B cell (primary cell): ENCODE data around the gene SAA2. TPM values are rescaled to one million over a fixed set of nuclear protein-coding genes. Genes with fewer than 3 reads are reported as not detected.

Source experiments
- ATAC-seq: fragments of 200-7000 bp; cut with Tn5 transposase; one replicate; pipeline ENCODE4 v1.10.0; 2021; ENCODE audit warnings: low read depth, mild to moderate bottlenecking, moderate number of reproducible peaks, moderate library complexity
- CTCF ChIA-PET: fragments of 350-600 bp; sonication (Branson Sonifier 250); formaldehyde crosslinking; loops from one replicate; lab custom pipeline; 2021; ENCODE audit warnings: antibody characterized with exemption, inconsistent platforms; lab: Charles Lee
- POLR2A ChIA-PET: fragments of 350-600 bp; sonication (Branson Sonifier 250); formaldehyde crosslinking; loops from one replicate; lab custom pipeline; 2021; ENCODE audit warnings: antibody characterized with exemption; lab: Charles Lee
- DNase-seq: peaks from one replicate; pipeline ENCODE4 v3.0.0; 2013
- H2AFZ ChIP-seq: 2 replicates; pipeline ENCODE4 v1.6.1; 2012; ENCODE audit warnings: mild to moderate bottlenecking, low read depth, low read length; ENCODE audit not compliant: insufficient read depth, poor library complexity, severe bottlenecking
- H3K27ac ChIP-seq, 2 donors: 1 replicate in 1 of 2; 2 replicates in 1 of 2; pipeline ENCODE4 v1.5.1; 2012 to 2013; ENCODE audit warnings: low read length in 2 of 2, mild to moderate bottlenecking in 2 of 2, moderate library complexity in 1 of 2
- H3K27me3 ChIP-seq, 4 experiments: fragments of 200-600 bp in 1 of 4; sonication (generic) in 1 of 4; replicated peaks in 1 of 4; 1 replicate in 2 of 4; 2 replicates in 2 of 4; pipeline versions ENCODE4 v1.6.1 to v1.7.0; 2013 to 2016; ENCODE audit warnings: low read length in 3 of 4, mild to moderate bottlenecking in 2 of 4, mixed read lengths in 1 of 4, moderate library complexity in 1 of 4; ENCODE audit not compliant: insufficient read depth in 4 of 4, control insufficient read depth in 3 of 4; ENCODE audit errors: control extremely low read depth in 1 of 4
- H3K36me3 ChIP-seq, 2 experiments: replicated peaks in 1 of 2; 1 replicate in 1 of 2; 2 replicates in 1 of 2; pipeline versions ENCODE4 v1.6.1 to v1.7.1; 2013; ENCODE audit warnings: low read length in 1 of 2; ENCODE audit not compliant: insufficient read depth in 2 of 2, control insufficient read depth in 1 of 2; ENCODE audit errors: control extremely low read depth in 1 of 2, extremely low read depth in 1 of 2
- H3K4me1 ChIP-seq, 2 donors: fragments of 200-600 bp in 1 of 2; sonication (generic) in 1 of 2; 1 replicate in 1 of 2; 2 replicates in 1 of 2; pipeline versions ENCODE4 v1.5.1 to v1.6.1; 2013 to 2017; ENCODE audit warnings: low read length in 2 of 2; ENCODE audit not compliant: control insufficient read depth in 2 of 2, insufficient read depth in 2 of 2
- H3K4me2 ChIP-seq: replicated peaks from 2 replicates; pipeline ENCODE3; 2012; ENCODE audit warnings: mild to moderate bottlenecking, low read depth, low read length; ENCODE audit not compliant: poor library complexity, severe bottlenecking
- H3K4me3 ChIP-seq, 5 experiments: fragments of 200-600 bp in 1 of 5; sonication (generic) in 1 of 5; 1 replicate in 3 of 5; 2 replicates in 2 of 5; pipeline versions ENCODE4 v1.5.1 to v1.7.0; 2011 to 2016; ENCODE audit warnings: low read length in 4 of 5, mild to moderate bottlenecking in 4 of 5, low read depth in 2 of 5, control low read depth in 1 of 5, moderate library complexity in 1 of 5; ENCODE audit not compliant: insufficient read depth in 1 of 5; ENCODE audit errors: control extremely low read depth in 1 of 5, extremely low read depth in 1 of 5
- H3K79me2 ChIP-seq: fragments of 200-600 bp; sonication (generic); one replicate; pipeline ENCODE4 v1.6.0; 2016; ENCODE audit warnings: low read length; ENCODE audit not compliant: control insufficient read depth, insufficient read depth
- H3K9ac ChIP-seq: fragments of 200-600 bp; sonication (generic); 2 replicates; pipeline ENCODE4 v1.6.1; 2017; ENCODE audit warnings: mild to moderate bottlenecking, low read length, moderate library complexity
- H3K9me3 ChIP-seq, 3 donors: one replicate each; pipeline versions ENCODE4 v1.6.1 to v1.7.1; 2013; ENCODE audit warnings: low read length in 2 of 3; ENCODE audit not compliant: control insufficient read depth in 2 of 3, insufficient read depth in 1 of 3; ENCODE audit errors: control extremely low read depth in 1 of 3
- H4K20me1 ChIP-seq: 2 replicates; pipeline ENCODE4 v1.6.0; 2012; ENCODE audit warnings: mild to moderate bottlenecking, low read length; ENCODE audit not compliant: insufficient read depth, control insufficient read depth, poor library complexity, severe bottlenecking
- H3K27ac Mint-ChIP-seq: one replicate; pipeline ENCODE4 v1.8.0; 2021; ENCODE audit warnings: mixed read lengths
- H3K27me3 Mint-ChIP-seq: one replicate; pipeline ENCODE4 v1.8.0; 2021; ENCODE audit warnings: mixed read lengths
- H3K4me1 Mint-ChIP-seq: one replicate; pipeline ENCODE4 v1.8.0; 2021; ENCODE audit warnings: mixed read lengths
- H3K4me3 Mint-ChIP-seq: one replicate; pipeline ENCODE4 v1.8.0; 2021; ENCODE audit warnings: mixed read lengths
- H3K9me3 Mint-ChIP-seq: one replicate; pipeline ENCODE4 v1.8.0; 2022; ENCODE audit warnings: mixed read lengths; ENCODE audit not compliant: insufficient read depth
- CTCF ChIP-seq: fragments of 200-600 bp; IDR thresholded peaks from one replicate; pipeline ENCODE4 v1.8.0; 2022; ENCODE audit warnings: antibody characterized with exemption, mild to moderate bottlenecking
- EZH2 ChIP-seq: IDR thresholded peaks from 2 replicates; pipeline ENCODE4 v1.6.1; 2012; ENCODE audit warnings: borderline replicate concordance, low read depth, mild to moderate bottlenecking, moderate library complexity, low read length; ENCODE audit not compliant: insufficient read depth, poor library complexity, severe bottlenecking
- WGBS: methylation state at CpG from one replicate; pipeline ENCODE4 v1.1.5; 2013; ENCODE audit warnings: missing lambda C conversion rate; ENCODE audit not compliant: insufficient coverage; 5-methylcytosine and 5-hydroxymethylcytosine counted together
- intact Hi-C: fragments of 100-400 bp; cut with micrococcal nuclease; formaldehyde crosslinking; loops from one replicate; pipeline ENCODE4 v1.10.0; 2022
- polyA plus RNA-seq: library from polyadenylated mRNA; depleted of rRNA; stranded (reverse); fragments of >200 nt; gene quantifications from 2 replicates; pipeline ENCODE4 v1.2.3, GENCODE V29; 2012
- total RNA-seq, 2 donors: library from RNA; stranded (reverse); fragments of 120-200 nt in 1 of 2; gene quantifications; 1 replicate in 1 of 2; 2 replicates in 1 of 2; pipeline versions ENCODE4 v1.2.3 to v1.2.4, GENCODE V29; 2013 to 2022

SAA2 gene
- total and polyA plus RNA-seq, 2 donors (not counting 1 experiment from before 2014, with no cell fraction given): not detected

DNA sequence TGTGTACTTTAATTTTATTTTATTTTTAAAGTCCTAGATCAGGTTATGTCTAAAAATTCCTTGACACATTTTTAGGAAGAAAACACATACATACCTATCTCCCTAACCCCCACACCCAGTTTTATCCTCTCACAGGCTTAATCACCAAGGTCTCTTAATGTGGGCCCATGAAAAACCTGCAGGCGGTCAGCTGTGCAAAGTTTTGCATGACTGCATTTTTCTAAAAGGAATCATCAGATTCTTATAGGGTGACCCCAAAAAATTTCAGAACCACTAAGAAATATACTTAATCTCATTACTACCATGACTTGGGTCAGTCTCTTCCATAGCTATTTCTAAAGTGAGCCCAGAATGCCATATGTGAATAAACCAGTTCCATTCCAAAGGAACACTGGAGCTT lies 37.4 kb upstream of the SAA2 start:
- Histone ChIP-seq H3K4me2 (no peak overlapping the region), H3K27me3 (no peaks in the 10 kb centered on the region), H2AFZ (no peak overlapping the region), H3K36me3 (peaks cover 1 to 73% of the 10 kb centered on the region in 2 experiments), H3K27ac (no peak overlapping the region), H3K9ac (no peak overlapping the region), H4K20me1 (no peaks in the 10 kb centered on the region), H3K9me3 (no peaks in the 10 kb centered on the region), H3K4me1 (peaks cover 25 to 26% of the 10 kb centered on the region in 2 donors), H3K79me2 (peaks cover 4% of the 10 kb centered on the region), H3K4me3 (no peak overlapping the region)
- Mint-ChIP-seq H3K27ac (no peak overlapping the region), H3K4me1 (peaks cover 20% of the 10 kb centered on the region), H3K27me3 (no peaks in the 10 kb centered on the region), H3K9me3 (no peaks in the 10 kb centered on the region), H3K4me3 (no peak overlapping the region)
- DNase-seq (no peak), ATAC-seq (no peak)
- WGBS: 100% methylated on average over 1 of the region's 1 CpG
- TF ChIP-seq EZH2 (no peak), CTCF (no peak)
- intact Hi-C loops: no loop called here
- CTCF ChIA-PET: interaction anchor here (0.6 to 2.0 kb wide), 2 partner anchors 42 to 181 kb away, joined by 3 to 8 read pairs; no protein-coding TSS in a partner anchor
- POLR2A ChIA-PET: no interaction called here

GRCh38 chr11:18282626-18283025 lies 34.2 kb upstream of the SAA2 start:
- Histone ChIP-seq H3K4me2 (peak overlapping the region; percentile 49), H3K4me3 (no peak overlapping the region), H3K27me3 (no peaks in the 10 kb centered on the region), H2AFZ (peak overlapping the region; percentile 58), H3K4me1 (peaks cover 34 to 39% of the 10 kb centered on the region in 2 donors), H3K36me3 (peaks cover 0 to 60% of the 10 kb centered on the region in 2 experiments), H3K9ac (peak overlapping the region; percentile 22), H3K27ac (peak overlapping the region; percentile 68 to 86), H3K79me2 (peaks cover 9% of the 10 kb centered on the region), H4K20me1 (no peaks in the 10 kb centered on the region), H3K9me3 (no peaks in the 10 kb centered on the region)
- Mint-ChIP-seq H3K4me3 (peak overlapping the region; percentile 4), H3K9me3 (no peaks in the 10 kb centered on the region), H3K27ac (peak overlapping the region; percentile 83), H3K4me1 (peaks cover 37% of the 10 kb centered on the region), H3K27me3 (no peaks in the 10 kb centered on the region)
- intact Hi-C loops: loop anchor here (5.0 kb wide), 2 partner anchors 40 kb away; partner anchors contain the start of genes GTF2H1 and HPS5
- no CpG with 5 or more reads among the region's 2 CpGs for WGBS
- ATAC-seq (peak; percentile 67), DNase-seq (peak; percentile 62)
- POLR2A ChIA-PET: interaction anchor here (0.5 to 1.2 kb wide), 3 partner anchors 28 to 110 kb away, joined by 4 to 8 read pairs (median 6); partner anchors contain the start of genes GTF2H1 and HPS5
- CTCF ChIA-PET: interaction anchor here (0.5 to 1.9 kb wide), 6 partner anchors 10 to 177 kb away, joined by 3 to 9 read pairs (median 4); partner anchors contain the start of gene SAAL1
- TF ChIP-seq EZH2: no peak
- TF ChIP-seq CTCF: no peak
